ENCODE results near the gene ARL6IP4. TPM values are rescaled to one million over a fixed set of nuclear protein-coding genes. Genes with fewer than 3 reads are reported as not detected.

ARL6IP4 gene
- total and polyA plus RNA-seq, 10 of the 15 experiments (the other 5 are each of a cell fraction or from before 2014, with no cell fraction given): 2.5 to 320 (median 188) TPM

GRCh38 chr12:123003257-123003656 is 22.8 kb downstream of the ARL6IP4 start (continued):
- TF ChIP-seq PML (IDR thresholded peaks at IDR 0.05; ENCODE audit: low read length): no peak
- no peak for TF ChIP-seq CEBPB (IDR thresholded peaks at IDR 0.05; ENCODE audit: borderline replicate concordance in 1 of 2, low read depth in 2 of 2, low read length in 2 of 2)
- TF ChIP-seq NKRF (conservative IDR thresholded peaks at IDR 0.05): no peak
- TF ChIP-seq SREBF1 (IDR thresholded peaks at IDR 0.05; ENCODE audit: low read length): no peak
- no peak for TF ChIP-seq ZBTB40 (IDR thresholded peaks at IDR 0.05; ENCODE audit: borderline replicate concordance)
- no peak for TF ChIP-seq BACH1 (IDR thresholded peaks at IDR 0.05; ENCODE audit: borderline replicate concordance)
- no peak for TF ChIP-seq FOXK2 (IDR thresholded peaks at IDR 0.05)
- no peak for TF ChIP-seq LARP7 (IDR thresholded peaks at IDR 0.05)

Measured in GM12878 (cell line).